ENCODE data around the gene MALRD1. TPM values are rescaled to one million over a fixed set of nuclear protein-coding genes. Genes with fewer than 3 reads are reported as not detected.

Gene MALRD1
- total and polyA plus RNA-seq, 4 donors: 1.4 to 7.5 (median 3.3) TPM

- DNase-seq (ENCODE audit: low read depth in 4 of 6, low spot score in 6 of 6): no peak
- Histone ChIP-seq H3K36me3 (ENCODE audit: control insufficient read depth, insufficient read depth, low read length) (no peaks in the 10 kb centered on the region), H3K9me3 (ENCODE audit: control insufficient read depth, insufficient read depth, low read length) (no peaks in the 10 kb centered on the region), H3K4me3 (ENCODE audit: low read depth, low read length) (no peak overlapping the region), H3K27ac (ENCODE audit: low read depth, low read length) (no peak overlapping the region), H3K4me1 (ENCODE audit: control insufficient read depth, insufficient read depth, low read length) (no peaks in the 10 kb centered on the region), H3K27me3 (ENCODE audit: control insufficient read depth, insufficient read depth, low read length) (no peaks in the 10 kb centered on the region)
- WGBS (ENCODE audit: insufficient coverage): 67% methylated on average over 3 of the region's 4 CpGs
Observed at GRCh38 chr10:19479854-19480253, 431.3 kb downstream of the MALRD1 start.

- Histone ChIP-seq H3K36me3 (ENCODE audit: control insufficient read depth, insufficient read depth, low read length) (no peaks in the 10 kb centered on the region), H3K4me1 (ENCODE audit: control insufficient read depth, insufficient read depth, low read length) (no peaks in the 10 kb centered on the region), H3K27ac (ENCODE audit: low read depth, low read length) (no peak overlapping the region), H3K9me3 (ENCODE audit: control insufficient read depth, insufficient read depth, low read length) (no peaks in the 10 kb centered on the region), H3K27me3 (ENCODE audit: control insufficient read depth, insufficient read depth, low read length) (no peaks in the 10 kb centered on the region), H3K4me3 (ENCODE audit: low read depth, low read length) (no peak overlapping the region)
- no peak for DNase-seq (ENCODE audit: low read depth in 4 of 6, low spot score in 6 of 6)
- 60% methylated on average over 1 of the region's 3 CpGs for WGBS (ENCODE audit: insufficient coverage)
Observed at GRCh38 chr10:19480353-19480752, 431.8 kb downstream of the MALRD1 start.

DNA sequence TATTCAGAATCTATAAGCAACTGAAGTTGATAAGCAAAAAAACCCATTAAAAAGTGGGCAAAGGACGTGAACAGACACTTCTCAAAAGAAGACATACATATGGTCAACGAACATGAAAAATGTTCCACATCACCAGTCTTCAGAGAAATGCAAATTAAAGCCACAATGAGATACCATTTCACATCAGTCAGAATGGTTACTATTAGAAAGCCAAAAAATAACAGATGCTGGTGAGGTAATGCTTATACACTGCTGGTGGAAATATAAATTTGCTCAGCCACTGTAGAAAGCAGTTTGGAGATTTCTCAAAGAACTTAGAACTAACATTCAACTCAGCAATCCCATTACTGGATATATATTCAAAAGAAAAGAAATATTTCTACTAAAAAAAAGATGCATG is 434.8 kb downstream of the MALRD1 start:
- WGBS (ENCODE audit: insufficient coverage): no CpG with 5 or more reads among the region's 2 CpGs
- H3K9me3 ChIP-seq (ENCODE audit: control insufficient read depth, insufficient read depth, low read length): no peaks in the 10 kb centered on the region
- no peak overlapping the region for H3K27ac ChIP-seq (ENCODE audit: low read depth, low read length)

DNA sequence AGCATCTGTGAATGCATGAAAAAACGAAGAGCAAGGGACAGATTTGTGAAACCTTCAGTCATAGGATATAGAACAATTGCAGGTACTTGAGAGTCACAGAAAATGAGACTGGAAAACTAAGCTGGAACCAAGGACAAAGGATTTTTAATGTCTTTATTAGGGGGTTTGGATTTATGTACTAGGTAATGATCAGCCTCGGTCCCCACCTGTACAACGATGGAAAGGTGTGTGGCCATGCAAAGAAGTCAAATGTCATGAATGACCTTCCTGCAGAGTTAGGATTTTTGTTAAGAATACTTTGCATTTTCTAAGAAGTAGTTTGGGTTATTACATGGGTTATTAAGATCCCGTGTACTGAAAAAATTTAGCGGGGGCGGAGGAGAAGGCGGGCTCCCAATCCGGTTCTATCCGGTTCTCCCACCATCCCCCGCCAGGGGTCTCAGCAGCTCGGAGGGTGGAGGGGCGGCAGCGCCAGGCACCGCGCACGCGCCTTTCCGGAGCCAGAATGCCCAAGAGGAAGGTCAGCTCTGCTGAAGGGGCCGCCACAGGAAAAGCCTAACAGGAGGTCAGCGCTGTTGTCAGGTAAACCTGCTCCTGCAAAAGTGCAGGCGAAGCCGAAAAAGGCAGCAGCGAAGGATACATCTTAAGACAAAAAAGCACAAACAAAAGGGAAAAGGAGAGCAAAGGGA is 440.1 kb downstream of the MALRD1 start:
- peak; percentile 13 to 81 (median 27) for DNase-seq (ENCODE audit: low read depth in 4 of 6, low spot score in 6 of 6)
- WGBS (ENCODE audit: insufficient coverage): 37% methylated on average over 20 of the region's 23 CpGs
- H3K36me3 ChIP-seq (ENCODE audit: control insufficient read depth, insufficient read depth, low read length): no peaks in the 10 kb centered on the region
- peak overlapping the region; percentile 28 for H3K4me3 ChIP-seq (ENCODE audit: low read depth, low read length)
- no peaks in the 10 kb centered on the region for H3K9me3 ChIP-seq (ENCODE audit: control insufficient read depth, insufficient read depth, low read length)
- peaks cover 4% of the 10 kb centered on the region for H3K4me1 ChIP-seq (ENCODE audit: control insufficient read depth, insufficient read depth, low read length)
- no peaks in the 10 kb centered on the region for H3K27me3 ChIP-seq (ENCODE audit: control insufficient read depth, insufficient read depth, low read length)
- H3K27ac ChIP-seq (ENCODE audit: low read depth, low read length): no peak overlapping the region

More for the DNA sequence above, 434.8 kb downstream of the MALRD1 start:
- Histone ChIP-seq H3K27me3 (ENCODE audit: control insufficient read depth, insufficient read depth, low read length) (no peaks in the 10 kb centered on the region), H3K36me3 (ENCODE audit: control insufficient read depth, insufficient read depth, low read length) (no peaks in the 10 kb centered on the region), H3K4me1 (ENCODE audit: control insufficient read depth, insufficient read depth, low read length) (no peaks in the 10 kb centered on the region), H3K4me3 (ENCODE audit: low read depth, low read length) (no peak overlapping the region)
- no peak for DNase-seq (ENCODE audit: low read depth in 4 of 6, low spot score in 6 of 6)

DNA sequence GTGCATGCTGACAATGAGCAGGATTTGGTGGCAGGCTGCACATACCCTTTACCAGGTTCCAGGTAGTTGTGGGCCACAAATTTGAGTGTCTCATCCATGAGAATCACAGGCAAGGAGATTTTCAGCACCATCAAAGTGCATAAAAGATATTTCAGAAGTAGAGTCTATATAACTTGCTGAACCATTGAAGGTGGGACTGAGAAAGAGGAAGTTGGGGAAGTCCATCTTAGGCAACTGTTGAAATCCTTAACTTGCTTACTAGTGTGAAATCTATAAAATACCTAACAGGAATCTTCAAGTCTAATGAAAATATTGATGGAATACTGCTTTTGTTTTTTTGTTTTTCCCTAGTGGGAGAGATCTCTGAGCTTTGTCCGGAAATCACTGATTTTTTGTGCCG is 442.6 kb downstream of the MALRD1 start:
- no peaks in the 10 kb centered on the region for H3K27me3 ChIP-seq (ENCODE audit: control insufficient read depth, insufficient read depth, low read length)
- 89% methylated on average over 2 of the region's 2 CpGs for WGBS (ENCODE audit: insufficient coverage)
- no peak overlapping the region for H3K4me3 ChIP-seq (ENCODE audit: low read depth, low read length)
- no peaks in the 10 kb centered on the region for H3K9me3 ChIP-seq (ENCODE audit: control insufficient read depth, insufficient read depth, low read length)
- no peak overlapping the region for H3K27ac ChIP-seq (ENCODE audit: low read depth, low read length)
- H3K36me3 ChIP-seq (ENCODE audit: control insufficient read depth, insufficient read depth, low read length): no peaks in the 10 kb centered on the region
- DNase-seq (ENCODE audit: low read depth in 4 of 6, low spot score in 6 of 6): no peak
- H3K4me1 ChIP-seq (ENCODE audit: control insufficient read depth, insufficient read depth, low read length): peaks cover 4% of the 10 kb centered on the region

DNA sequence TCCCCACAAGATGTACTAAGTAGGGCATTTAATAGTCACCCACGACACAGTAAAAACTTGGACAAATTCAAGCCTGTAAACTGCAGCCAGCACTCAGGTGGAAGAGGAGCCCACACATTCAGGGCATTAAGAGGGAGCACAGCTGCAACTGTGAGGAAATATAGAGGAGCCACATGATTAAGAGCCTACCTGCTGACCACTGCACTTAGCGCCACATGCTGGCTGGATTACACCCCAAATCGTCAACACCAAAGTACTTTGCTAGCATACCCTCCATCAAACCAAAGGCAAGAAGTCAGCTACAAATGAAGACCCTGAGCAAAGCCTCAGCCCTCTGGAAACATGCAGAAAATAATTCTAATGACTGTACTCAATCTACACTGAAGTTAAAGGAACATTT is 445.3 kb downstream of the MALRD1 start:
- DNase-seq (ENCODE audit: low read depth in 4 of 6, low spot score in 6 of 6): no peak
- no peak overlapping the region for H3K4me3 ChIP-seq (ENCODE audit: low read depth, low read length)
- H3K27me3 ChIP-seq (ENCODE audit: control insufficient read depth, insufficient read depth, low read length): no peaks in the 10 kb centered on the region
- no peaks in the 10 kb centered on the region for H3K36me3 ChIP-seq (ENCODE audit: control insufficient read depth, insufficient read depth, low read length)
- 100% methylated on average over 2 of the region's 3 CpGs for WGBS (ENCODE audit: insufficient coverage)
- H3K27ac ChIP-seq (ENCODE audit: low read depth, low read length): no peak overlapping the region
- H3K4me1 ChIP-seq (ENCODE audit: control insufficient read depth, insufficient read depth, low read length): peaks cover 2% of the 10 kb centered on the region
- no peaks in the 10 kb centered on the region for H3K9me3 ChIP-seq (ENCODE audit: control insufficient read depth, insufficient read depth, low read length)

DNA sequence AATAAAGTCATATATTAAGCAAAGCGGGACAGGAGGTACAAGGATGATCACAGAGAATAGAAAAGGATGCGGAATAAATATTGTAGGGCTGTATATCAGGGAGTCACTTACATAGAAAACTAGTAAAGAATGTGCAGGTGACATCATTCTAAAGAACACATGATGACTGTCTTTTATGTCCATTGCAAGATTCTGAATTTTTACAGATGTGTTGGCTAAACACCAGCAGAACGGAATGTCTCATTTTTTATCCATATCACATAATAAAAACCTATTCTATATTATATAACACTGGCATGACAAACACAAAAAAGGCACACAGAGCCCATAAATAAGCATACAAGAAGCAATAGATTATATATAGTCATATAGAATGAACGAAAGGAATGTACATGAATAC is 448.4 kb downstream of the MALRD1 start:
- Histone ChIP-seq H3K36me3 (ENCODE audit: control insufficient read depth, insufficient read depth, low read length) (no peaks in the 10 kb centered on the region), H3K27me3 (ENCODE audit: control insufficient read depth, insufficient read depth, low read length) (no peaks in the 10 kb centered on the region), H3K27ac (ENCODE audit: low read depth, low read length) (no peak overlapping the region), H3K4me3 (ENCODE audit: low read depth, low read length) (no peak overlapping the region), H3K4me1 (ENCODE audit: control insufficient read depth, insufficient read depth, low read length) (no peaks in the 10 kb centered on the region), H3K9me3 (ENCODE audit: control insufficient read depth, insufficient read depth, low read length) (no peaks in the 10 kb centered on the region)
- no peak for DNase-seq (ENCODE audit: low read depth in 4 of 6, low spot score in 6 of 6)
- no CpG with 5 or more reads among the region's 4 CpGs for WGBS (ENCODE audit: insufficient coverage)

GRCh38 chr10:19498393-19499290 is 450.0 kb downstream of the MALRD1 start:
- no peak overlapping the region for H3K4me3 ChIP-seq (ENCODE audit: low read depth, low read length)
- no peaks in the 10 kb centered on the region for H3K27me3 ChIP-seq (ENCODE audit: control insufficient read depth, insufficient read depth, low read length)
- no peak for DNase-seq (ENCODE audit: low read depth in 4 of 6, low spot score in 6 of 6)
- WGBS (ENCODE audit: insufficient coverage): no CpG with 5 or more reads among the region's 1 CpG
- H3K4me1 ChIP-seq (ENCODE audit: control insufficient read depth, insufficient read depth, low read length): no peaks in the 10 kb centered on the region
- no peaks in the 10 kb centered on the region for H3K36me3 ChIP-seq (ENCODE audit: control insufficient read depth, insufficient read depth, low read length)
- no peaks in the 10 kb centered on the region for H3K9me3 ChIP-seq (ENCODE audit: control insufficient read depth, insufficient read depth, low read length)
- H3K27ac ChIP-seq (ENCODE audit: low read depth, low read length): no peak overlapping the region

DNA sequence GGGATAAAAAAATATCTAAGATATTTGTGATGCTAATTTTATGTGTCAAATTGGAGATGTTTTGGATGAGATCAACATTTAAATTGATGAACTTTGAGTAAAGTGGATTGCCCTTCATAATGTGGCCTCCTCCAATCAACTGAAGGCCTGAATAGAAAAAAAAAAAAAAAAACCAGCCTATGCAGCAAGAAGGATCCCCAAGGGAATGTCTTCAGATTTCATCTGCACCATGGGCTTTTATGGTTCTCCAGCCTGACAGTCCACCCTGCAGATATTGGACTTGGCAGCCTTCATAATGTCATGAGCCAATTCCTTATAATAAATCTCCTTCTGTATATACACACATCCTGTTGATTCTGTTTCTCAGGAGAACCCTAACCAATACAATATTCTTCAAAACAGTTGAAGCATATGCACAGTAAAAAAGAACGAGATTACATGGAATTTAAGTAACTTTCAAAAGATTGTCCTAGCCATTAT is 450.7 kb downstream of the MALRD1 start:
- WGBS (ENCODE audit: insufficient coverage): no CpG with 5 or more reads among the region's 1 CpG

More for the DNA sequence above, 450.7 kb downstream of the MALRD1 start:
- DNase-seq (ENCODE audit: low read depth in 4 of 6, low spot score in 6 of 6): no peak
- Histone ChIP-seq H3K27me3 (ENCODE audit: control insufficient read depth, insufficient read depth, low read length) (no peaks in the 10 kb centered on the region), H3K4me3 (ENCODE audit: low read depth, low read length) (no peak overlapping the region), H3K27ac (ENCODE audit: low read depth, low read length) (no peak overlapping the region), H3K4me1 (ENCODE audit: control insufficient read depth, insufficient read depth, low read length) (no peaks in the 10 kb centered on the region), H3K36me3 (ENCODE audit: control insufficient read depth, insufficient read depth, low read length) (no peaks in the 10 kb centered on the region), H3K9me3 (ENCODE audit: control insufficient read depth, insufficient read depth, low read length) (no peaks in the 10 kb centered on the region)
